ENCODE data around the gene USP37.

DNA sequence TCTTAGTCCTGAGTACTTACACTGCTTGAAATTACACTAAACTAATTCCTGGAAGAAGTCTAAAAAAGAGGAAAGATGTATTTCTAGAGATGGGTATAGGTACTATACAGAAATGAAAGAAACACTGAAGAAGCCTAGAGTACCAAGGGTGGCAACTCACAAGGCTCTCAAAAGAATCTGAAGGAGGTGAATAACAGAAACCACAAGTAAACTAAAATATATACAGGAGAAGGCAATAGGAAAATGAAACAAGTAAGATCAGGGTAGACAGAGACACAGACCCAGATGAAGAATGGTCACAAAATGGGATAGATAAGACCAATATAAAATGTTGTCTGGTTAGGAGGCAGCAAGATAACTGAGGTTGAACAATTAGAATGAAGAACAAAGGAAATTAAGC is 59.9 kb downstream of the USP37 start:
- TF ChIP-seq, protein P1, sequence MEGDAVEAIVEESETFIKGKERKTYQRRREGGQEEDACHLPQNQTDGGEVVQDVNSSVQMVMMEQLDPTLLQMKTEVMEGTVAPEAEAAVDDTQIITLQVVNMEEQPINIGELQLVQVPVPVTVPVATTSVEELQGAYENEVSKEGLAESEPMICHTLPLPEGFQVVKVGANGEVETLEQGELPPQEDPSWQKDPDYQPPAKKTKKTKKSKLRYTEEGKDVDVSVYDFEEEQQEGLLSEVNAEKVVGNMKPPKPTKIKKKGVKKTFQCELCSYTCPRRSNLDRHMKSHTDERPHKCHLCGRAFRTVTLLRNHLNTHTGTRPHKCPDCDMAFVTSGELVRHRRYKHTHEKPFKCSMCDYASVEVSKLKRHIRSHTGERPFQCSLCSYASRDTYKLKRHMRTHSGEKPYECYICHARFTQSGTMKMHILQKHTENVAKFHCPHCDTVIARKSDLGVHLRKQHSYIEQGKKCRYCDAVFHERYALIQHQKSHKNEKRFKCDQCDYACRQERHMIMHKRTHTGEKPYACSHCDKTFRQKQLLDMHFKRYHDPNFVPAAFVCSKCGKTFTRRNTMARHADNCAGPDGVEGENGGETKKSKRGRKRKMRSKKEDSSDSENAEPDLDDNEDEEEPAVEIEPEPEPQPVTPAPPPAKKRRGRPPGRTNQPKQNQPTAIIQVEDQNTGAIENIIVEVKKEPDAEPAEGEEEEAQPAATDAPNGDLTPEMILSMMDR (IDR thresholded peaks at IDR 0.05; ENCODE audit: borderline replicate concordance, extremely low read depth, low read length, poor library complexity, severe bottlenecking) = no peak
- no peak for TF ChIP-seq EZH2 (IDR thresholded peaks at IDR 0.05; ENCODE audit: borderline replicate concordance, low read depth, low read length, severe bottlenecking)

Measured in DND-41 (cell line).